ENCODE results near the gene ARID3C.
"Not testable (repeated sequence)": the region's sequence is repeated elsewhere in the genome, so short reads cannot be mapped to it uniquely, and the experiment has no call there.

The ARID3C gene

DNA sequence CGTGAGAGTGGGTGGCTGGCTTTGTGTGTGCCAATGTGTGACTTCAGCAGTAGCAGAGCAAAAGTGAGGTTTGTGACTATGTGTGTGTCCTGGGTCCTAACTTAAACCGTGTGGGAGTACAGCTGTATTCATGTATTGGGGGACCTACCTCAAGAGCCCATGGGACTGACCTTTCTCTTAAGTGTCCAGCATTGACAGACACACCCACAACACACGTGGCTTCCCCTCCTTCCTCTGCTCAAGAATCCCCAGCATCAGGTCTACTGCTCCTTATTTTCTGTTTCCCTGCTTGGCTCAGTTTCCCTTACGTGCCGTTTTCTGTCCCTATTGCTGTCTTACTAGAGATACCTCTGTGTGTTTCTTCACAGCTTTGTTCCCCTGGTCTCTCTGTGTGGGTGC is 23.7 kb upstream of the ARID3C start:
- peak; percentile 28 for DNase-seq (ENCODE audit: low read depth)

DNA sequence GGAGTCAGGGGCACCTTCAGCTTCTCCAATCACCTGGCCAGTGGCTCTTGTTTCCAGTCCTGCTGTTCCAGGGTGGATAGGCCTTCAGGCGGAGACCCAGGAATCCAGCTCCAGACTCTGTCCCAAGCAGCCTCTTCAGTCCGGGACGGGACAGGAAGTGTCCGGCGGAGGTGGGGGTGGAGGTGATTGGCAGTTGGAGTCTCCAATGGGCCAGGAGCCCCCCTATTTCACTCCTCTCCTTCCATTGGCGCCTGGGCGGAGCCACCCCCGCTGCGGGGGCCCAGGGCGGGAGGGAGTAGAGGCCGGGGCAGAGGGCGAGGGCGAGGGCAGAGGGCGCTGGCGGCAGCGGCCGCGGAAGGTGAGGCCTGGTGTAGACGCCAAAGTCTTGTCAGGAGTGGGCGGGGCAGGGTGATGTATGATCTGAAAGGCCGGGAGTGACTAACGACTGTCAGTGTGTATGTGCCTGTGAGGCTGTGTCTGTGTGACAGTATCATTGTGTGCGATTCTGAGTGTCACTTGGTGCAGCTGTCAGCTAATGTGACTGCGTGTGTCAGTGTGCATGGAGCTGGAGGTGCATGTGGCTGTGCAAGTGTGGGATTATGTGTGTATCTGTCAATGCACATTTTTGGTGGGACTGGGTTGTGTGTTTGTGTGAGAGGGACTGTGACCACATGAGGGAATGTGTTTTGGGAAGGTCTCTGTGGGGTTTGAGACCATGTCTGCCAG is 23.2 kb upstream of the ARID3C start, which contains the start of gene IL11RA:
TSS of gene IL11RA (plus strand) at position 310 of the 726 bp plus-strand sequence. CDS start 3,033 bp downstream, outside the sequence.
- peak; percentile 84 for DNase-seq (ENCODE audit: low read depth)

DNA sequence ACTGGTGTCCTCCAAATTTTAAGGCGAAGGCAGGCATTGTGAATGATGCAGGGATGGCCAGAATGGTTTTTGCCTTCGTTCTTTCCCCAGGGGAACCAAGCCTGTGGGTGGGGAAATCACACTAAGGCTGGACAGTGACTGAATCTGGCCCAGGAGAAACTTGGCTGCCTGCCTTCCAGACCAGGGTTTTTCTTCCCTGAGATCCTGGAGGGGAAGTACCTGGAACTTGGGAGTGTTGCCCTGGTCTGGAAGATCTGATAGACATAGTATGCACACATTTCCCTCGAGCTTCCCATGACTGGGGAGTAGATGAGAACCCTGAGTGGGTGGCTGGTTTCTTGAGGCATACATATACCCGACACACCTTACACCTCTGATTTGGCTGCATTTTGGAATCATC is 22.5 kb upstream of the ARID3C start:
- peak; percentile 43 for DNase-seq (ENCODE audit: low read depth)

DNA sequence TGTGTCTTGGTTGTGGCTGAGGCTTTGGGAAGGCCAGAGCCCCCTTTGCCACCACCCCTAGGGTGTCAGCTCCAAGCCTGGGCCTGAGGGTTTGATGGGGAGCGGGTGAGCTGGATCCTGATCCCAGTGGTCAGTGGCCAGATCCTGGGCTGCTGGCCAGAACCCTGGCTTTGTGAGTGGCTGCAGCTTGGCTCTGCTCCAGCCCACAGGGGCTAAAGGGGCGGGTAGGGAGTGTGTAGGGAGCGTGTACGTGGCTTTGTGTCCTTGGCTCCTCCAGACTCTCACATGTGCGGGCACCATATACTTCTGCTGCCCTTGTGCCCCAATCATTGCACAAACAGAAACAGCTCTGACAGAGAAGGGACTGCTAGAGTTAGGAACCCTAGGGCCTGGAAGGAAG is 21.9 kb upstream of the ARID3C start:
- DNase-seq (ENCODE audit: low read depth) = peak; percentile 50

DNA sequence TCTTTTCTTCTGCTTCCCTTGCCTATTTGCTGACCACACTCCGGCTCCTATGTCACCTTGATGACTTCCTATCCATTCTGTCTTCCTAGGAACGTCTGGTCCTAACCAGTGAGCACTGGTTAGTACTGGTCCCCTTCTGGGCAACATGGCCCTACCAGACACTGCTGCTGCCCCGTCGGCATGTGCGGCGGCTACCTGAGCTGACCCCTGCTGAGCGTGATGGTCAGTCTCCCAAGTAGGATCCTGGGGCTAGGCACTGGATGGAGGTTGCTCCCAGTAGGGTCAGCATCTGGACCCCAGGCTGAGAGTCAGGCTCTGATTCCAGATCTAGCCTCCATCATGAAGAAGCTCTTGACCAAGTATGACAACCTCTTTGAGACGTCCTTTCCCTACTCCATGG is 19.8 kb upstream of the ARID3C start:
- DNase-seq (ENCODE audit: low read depth) = no peak

DNA sequence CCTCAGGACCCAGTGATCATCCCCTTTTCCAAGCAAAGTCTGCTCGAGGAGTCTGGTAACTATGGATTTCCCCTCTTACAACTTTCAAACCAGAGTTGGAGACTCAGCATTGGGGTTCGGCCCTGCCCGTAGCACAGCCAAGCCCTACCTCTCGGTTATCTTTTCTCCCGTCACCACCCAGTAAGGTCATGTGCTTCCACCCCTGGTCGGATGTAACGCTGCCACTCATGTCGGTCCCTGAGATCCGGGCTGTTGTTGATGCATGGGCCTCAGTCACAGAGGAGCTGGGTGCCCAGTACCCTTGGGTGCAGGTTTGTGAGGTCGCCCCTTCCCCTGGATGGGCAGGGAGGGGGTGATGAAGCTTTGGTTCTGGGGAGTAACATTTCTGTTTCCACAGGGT is 18.8 kb upstream of the ARID3C start:
- DNase-seq (ENCODE audit: low read depth) = no peak

DNA sequence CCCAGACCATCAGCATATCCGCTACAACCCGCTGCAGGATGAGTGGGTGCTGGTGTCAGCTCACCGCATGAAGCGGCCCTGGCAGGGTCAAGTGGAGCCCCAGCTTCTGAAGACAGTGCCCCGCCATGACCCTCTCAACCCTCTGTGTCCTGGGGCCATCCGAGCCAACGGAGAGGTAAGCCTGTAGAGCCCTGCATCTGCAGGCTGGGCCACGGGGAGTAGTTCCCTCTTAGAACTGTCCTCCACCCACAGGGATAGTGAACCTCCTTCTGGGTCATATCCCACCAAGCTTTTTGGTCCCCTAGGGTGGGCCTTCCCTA is 18.2 kb upstream of the ARID3C start:
- DNase-seq (ENCODE audit: low read depth) = no peak

DNA sequence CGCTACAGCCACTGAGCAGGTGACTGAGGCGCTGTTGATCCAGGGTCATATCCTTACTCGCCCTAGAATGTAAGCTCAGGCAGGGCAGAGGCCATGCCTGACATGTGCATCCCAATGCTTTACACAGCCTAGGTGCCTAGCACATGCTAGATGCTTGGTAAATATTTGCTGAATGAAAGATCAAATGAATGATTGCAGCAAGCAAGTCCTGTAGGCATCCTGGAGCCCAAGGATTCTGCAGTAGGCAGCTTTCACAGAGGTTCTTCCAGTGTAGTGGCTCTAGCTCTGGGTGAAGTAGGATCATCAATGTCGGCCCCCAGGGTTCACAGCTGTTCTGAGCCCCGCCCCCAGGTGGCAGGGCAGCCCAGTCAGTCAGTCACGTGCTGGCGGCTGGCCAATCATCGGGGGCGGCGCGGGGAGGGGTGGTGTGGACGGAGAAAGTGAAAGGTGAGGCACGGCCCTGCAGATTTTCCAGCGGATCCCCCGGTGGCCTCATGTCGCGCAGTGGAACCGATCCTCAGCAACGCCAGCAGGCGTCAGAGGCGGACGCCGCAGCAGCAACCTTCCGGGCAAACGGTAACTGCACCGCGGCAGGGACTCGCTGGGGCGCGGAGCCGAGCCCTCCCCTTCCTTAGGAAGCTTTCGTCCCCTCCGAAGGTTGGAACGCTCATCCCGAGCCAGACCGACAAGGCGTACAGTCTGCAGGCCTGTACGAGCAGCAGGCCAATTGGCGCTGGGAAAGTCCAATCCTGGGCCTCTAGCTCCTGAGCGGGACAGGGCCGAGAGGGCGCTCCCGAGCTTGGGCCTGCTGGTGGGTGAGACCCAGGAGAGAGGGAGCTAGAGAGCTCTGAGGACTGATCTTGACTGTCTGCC is 17.6 kb upstream of the ARID3C start, which contains the start of gene GALT:
TSS of gene GALT (plus strand) at position 465 of the 873 bp plus-strand sequence. CDS start at position 495, 30 bp downstream.
- peak; percentile 84 for DNase-seq (ENCODE audit: low read depth)

DNA sequence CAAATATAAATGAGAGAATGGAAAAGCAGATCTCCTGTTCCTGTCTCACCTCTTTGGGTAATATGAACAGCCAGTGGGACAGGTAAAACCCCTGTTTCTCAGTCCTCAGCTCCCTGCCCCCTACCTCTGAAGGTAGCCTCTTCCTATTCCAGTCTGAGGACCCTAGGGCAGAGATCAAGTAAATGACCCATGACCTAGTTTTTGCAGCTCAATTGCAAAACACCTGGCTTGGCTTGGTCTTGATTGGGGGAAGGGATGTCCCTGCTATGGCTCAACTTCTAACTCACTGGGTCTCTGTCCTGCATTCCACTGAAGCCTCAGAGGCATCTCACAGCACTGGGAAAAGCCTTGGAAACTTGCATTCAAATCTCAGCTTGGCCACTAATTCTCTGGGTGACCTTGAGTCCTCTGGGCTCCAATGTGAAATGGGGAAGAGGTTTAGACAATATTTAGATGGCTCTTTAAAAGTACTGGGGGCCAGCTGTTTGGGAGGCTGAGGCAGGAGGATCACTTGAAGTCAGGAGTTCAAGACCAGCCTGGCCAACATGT is 16.0 kb upstream of the ARID3C start:
- DNase-seq (ENCODE audit: low read depth) = no peak

DNA sequence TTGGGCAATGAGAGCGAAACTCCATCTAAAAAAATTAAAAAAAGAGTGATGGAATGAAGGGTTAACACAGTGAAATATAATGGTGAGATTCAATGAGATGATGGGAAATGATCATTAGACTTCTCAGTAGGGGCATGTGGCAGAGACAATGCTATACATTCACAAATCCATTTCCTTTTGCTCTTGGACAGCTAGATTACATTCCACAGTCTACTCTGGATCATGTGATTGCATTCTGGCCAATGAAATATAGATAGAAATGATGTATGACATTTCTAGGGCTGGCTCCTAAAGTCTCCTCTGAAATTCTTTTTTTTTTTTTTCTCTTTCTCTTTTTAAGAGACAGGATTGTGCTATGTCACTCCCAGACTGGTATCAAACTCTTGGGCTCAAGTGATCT is 13.8 kb upstream of the ARID3C start:
- no peak for DNase-seq (ENCODE audit: low read depth)

DNA sequence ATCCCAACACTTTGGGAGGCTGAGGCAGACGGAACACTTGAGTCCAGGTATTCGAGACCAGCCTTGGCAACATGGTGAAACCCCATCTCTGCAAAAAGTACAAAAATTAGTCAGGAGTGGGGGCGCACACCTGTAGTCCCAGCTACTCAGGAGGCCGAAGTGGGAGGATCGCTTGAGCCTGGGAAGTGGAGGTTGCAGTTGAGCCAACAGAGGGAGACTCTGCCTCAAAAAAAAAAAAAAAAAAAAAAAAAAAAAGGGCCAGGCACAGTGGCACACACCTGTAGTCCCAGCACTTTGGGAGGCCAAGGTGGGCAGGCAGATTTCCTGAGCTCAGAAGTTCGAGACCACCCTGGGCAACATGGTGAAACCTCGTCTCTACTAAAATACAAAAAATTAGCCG is 10.5 kb upstream of the ARID3C start:
- not testable (repeated sequence) for DNase-seq (ENCODE audit: low read depth)

DNA sequence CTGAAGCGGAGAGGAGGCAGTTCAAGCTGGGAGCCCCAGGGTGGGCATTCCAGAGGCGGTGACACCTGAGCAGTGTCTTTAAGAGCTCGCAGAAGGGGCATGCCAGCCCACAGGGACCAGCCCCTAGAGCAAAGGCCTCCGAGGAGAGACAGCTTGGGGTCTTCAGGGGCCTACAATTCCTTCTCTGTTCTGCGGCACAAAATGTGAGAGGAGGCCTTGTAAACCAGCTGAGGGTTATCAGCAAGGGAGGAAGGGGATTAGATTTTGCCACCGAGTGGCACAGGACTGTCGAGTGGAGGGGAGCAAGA is 9.2 kb upstream of the ARID3C start:
- no peak for DNase-seq (ENCODE audit: low read depth)

DNA sequence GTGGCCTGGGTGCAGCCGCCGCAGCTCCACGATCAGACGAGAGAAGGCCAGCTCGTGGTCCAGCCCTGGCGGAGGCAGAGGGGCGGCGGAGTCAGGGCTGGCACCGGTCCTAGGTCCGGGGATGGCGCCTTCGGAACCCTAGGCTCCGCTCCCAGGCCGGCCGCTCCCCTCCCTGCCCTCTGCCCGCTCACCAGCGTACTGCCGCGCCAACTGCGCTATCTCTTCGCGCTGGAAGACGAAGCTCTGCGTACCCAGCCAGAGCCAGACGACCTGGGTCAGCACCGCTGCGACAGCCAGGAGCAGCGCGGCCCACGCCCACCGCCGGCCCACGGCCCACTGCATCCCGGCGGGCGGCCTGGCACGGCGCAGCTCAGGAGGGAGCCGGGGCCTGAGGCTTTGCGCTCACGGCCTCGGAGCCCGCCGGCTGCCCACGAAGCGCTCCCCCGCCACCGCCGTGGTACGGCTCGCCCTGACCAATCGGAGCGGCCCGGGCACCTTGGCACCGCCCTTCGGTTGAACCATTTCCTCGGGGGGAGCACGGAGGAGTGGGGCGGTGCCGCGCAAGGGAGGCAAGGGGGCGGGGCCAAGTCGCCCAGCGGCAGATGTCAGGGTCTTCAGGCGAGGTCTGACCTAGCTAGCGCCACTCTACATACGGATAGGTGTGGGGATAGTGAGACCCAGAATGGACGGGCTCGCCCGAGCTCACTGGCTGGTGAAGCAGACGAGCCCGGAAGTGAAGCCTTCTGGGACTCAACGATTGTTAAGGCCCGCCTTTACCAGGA is 8.7 kb upstream of the ARID3C start, which contains the start of gene SIGMAR1:
TSS of gene SIGMAR1 (minus strand) at position 432 of the 782 bp plus-strand sequence. CDS start at position 342, 90 bp downstream.
- DNase-seq (ENCODE audit: low read depth) = peak; percentile 93

DNA sequence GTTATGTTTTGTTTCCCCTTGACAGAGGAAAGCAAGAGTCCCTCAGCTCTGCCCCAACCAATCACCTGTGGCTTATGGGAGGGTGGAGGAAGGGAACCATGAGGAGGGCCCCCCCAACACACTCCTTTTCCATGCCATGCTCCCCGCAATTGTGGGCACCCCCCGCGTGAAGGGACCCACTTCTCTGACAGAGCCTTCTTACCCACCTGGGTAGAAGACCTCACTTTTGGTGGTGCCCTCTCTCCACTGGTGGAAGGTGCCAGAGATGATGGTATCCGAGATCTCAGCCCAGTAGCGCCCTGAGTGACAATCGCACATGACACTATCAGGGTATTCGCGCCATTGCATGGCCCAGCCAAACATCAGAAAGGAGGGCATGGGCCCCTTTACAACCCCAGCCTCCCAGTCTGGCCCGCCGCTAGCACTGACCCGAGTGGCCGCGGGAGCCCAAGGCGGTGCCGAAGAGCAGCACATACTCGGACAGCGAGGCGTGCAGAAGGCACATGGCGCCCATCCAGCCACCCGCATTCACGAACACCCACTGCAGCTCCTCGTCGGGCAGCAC is 8.0 kb upstream of the ARID3C start:
- DNase-seq (ENCODE audit: low read depth) = no peak

DNA sequence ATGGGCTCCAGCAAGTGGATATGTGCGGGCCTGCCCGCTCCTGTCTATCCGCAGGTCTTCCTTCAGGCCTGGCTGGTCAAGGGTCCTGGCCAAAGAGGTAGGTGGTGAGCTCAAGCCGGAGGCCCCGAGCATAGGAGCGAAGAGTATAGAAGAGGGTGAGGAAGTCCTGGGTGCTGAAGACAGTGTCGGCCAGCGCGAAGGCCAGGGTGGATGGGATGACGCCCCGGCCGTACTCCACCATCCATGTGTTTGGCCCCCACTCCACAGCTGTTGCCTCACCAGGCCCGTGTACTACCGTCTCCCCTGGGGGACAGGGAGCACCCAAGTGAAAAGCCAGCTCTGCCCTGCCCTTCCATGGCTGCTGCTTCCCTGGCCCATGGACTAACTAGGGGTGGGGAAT is 6.7 kb upstream of the ARID3C start:
- no peak for DNase-seq (ENCODE audit: low read depth)

DNA sequence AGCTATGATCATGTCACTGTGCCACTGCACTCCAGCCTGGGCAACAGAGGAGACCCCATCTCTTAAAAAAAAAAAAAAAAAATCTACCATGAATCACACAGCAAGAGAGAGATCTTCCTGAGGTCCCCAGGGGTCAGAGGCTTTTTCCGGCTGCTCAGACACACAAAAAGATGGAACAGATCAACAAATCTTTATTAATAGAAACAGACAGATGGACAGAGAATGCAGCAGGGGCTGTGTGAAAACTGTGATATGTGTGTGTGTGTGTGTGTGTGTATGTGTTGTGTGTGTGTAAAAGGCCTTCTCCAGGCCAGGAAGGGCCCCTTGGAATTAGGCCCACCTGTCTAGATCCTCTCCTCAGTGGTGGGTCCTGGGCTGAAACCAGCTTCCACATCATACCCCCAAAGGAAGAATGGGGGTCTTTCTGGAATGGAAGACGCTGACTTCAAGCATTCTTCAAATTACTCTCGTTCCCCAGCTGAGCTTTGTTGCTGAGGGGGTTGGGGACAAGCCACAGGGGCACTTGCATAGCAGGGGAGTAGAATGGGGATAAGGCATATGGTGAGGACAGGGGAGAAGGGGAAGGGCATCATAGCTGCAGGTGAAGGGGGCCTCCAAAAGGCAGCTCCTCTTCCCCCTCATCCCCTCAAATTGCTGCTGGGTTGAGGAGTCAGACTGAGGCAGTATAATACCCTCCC is 5.8 kb upstream of the ARID3C start:
- DNase-seq (ENCODE audit: low read depth) = no peak

DNA sequence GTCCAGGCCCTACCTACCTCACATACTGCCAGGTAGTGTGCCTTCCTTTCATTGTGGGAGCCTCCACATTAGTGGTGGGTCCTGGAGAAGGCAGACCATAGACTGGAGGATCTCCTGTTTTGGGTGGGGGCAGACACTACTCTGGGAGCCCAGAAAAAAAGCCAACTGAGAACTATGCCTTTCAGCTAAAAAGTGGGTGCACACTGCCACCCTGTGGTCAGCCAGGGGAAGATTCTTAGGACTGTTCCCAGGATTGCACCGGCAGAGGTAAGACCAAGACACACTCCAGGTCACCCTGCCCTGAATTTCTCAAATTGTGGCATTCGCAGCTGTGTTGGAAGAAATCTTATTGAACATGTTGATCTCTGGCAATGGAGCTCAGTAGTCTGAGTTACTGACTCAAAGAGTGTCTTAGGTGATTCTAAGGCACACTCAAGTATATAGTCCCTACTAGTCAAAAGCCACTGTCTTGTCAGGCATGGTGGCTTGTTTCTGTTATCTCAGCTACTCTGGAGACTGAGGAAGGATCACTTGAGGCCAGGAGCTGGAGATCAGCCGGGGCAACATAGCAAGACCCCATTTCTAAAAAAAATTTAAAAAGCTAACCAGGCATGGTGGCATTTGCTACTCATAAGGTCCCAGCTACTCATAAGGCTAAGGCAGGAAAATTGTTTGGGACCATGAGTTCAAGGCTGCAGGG is 5.1 kb upstream of the ARID3C start:
- peak; percentile 60 for DNase-seq (ENCODE audit: low read depth)

DNA sequence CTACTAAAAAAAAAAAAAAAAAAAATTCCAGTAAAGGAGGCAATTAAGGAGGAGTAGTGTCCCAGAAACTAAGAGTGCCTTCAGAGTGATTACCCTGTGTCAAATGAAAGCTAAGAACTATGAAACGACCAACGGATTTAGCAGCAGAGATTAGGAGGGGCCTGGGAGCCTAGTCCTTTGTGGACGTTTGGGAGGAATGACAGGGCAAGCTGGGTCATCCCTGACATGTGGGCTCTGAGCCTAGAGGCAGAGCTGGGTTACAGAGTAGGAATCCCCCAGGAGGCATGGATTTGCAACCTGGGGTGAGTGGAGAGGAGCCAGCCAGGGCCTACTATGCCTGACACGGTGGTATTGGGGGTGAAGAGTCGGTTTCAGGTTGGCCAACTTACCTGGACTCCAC is 4.3 kb upstream of the ARID3C start:
- no peak for DNase-seq (ENCODE audit: low read depth)

DNA sequence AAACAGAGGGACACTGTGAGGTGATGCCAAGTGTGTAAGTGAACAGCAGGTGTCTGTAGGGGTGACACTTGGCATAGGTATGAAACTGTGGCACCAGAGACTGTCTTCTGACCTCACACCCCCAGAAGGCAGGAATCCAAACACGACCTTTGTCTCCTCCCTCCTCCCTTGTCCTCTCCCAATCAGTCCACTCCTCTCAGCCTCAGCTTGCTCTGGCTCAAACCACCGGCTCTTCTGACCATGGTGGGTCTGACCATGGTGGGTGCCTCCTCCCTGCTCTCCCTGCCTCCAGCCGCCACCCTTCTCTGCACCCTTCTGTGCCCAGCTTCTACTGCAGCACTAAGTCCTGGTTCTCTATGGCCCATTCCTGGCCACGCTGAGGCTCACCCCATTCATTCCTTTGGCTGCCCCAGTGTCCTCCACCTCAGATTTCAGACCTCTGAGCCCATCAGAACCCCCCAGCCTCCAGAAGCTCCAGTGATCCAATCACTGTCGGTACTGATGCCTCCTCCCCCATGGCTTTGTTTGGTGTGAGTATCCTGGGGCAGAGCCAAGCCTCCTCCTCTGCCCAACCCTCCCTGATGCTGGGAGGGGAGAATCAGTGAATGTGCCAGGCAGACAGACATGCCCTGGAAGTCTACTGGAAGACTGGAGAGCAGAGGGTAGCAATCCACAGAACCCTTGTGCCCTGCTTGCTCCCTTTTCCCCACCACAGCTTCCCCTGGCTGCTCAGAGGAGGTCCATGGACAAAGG is 1.7 kb upstream of the ARID3C start:
- DNase-seq (ENCODE audit: low read depth) = no peak

DNA sequence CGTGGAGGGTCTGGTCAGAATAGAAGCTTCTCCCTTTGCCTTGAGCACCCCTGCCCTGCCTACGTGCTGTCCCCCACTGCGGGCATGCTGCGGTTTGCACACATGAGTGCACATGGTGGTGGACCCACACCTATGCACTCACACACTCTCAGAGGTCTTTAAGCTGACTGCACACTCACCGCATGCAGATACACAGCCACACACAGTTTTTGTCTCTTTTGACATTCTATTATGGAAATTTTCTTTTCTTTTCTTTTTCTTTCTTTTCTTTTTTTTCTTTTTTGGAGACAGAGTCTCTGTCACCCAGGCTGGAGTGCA is 584 bp upstream of the ARID3C start:
- DNase-seq (ENCODE audit: low read depth) = no peak

All from iris pigment epithelial cell (primary cell).